Measurements from ENCODE around the gene MED9.

Gene MED9

DNA sequence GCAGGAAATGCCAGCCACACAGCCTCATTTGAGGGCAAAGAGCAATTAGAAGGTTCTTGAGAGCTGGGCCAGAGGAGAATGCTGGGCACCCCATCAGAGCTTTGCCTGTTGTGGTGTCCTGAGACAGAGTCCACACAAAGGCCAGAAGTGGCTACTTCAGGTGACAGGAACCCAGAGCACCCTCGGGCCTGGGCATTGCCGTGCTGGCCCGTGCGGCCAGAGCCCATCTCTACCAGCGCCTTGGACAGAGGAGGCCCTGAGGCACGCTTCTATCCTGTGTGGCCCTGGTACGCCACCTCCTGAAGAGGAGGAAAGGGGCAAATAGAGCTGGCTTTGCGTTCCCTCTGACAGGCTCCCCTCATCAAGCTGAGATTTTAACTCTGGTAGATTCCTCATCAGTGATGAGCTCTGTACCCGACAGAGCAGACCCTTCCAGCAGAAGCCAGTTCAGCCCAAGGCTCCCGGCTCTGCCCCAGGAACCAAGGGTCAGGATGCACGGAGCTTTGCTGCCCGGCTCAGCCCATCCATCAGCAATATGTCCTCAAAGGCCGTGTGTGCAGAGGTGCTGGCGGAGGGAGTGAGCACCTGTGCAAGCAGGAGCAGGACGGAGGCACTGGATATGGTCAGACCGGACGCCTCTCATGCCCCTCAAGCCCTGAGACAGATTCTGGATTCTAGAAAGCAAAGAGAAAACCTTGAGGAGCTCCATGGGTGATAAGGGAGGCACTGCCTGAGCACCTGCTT, 22.8 kb downstream of the MED9 start:
- CTCF ChIA-PET: interaction anchor here (0.9 to 5.3 kb wide), 4 partner anchors 12 to 144 kb away, joined by 4 to 86 read pairs (median 5); no protein-coding TSS in a partner anchor
- POLR2A ChIA-PET: interaction anchor here (0.7 kb wide), 1 partner anchor 473 kb away, joined by 3 read pairs; the partner anchor contains the start of gene DRC3
- Histone ChIP-seq H3K4me3 (ENCODE audit: low read depth, low read length) (no peak overlapping the region), H3K4me1 (ENCODE audit: control insufficient read depth, insufficient read depth, low read length) (no peaks in the 10 kb centered on the region), H3K27ac (ENCODE audit: extremely low read depth, low read depth, low read length) (no peak overlapping the region), H3K36me3 (ENCODE audit: control insufficient read depth in 2 of 2, insufficient read depth in 1 of 2, low read length in 2 of 2) (peaks cover 0 to 4% of the 10 kb centered on the region in 2 experiments; a peak in 1 of 3 replicates), H3K9me3 (ENCODE audit: control insufficient read depth, insufficient read depth, low read depth, low read length) (no peaks in the 10 kb centered on the region)
- TF ChIP-seq, protein P1, sequence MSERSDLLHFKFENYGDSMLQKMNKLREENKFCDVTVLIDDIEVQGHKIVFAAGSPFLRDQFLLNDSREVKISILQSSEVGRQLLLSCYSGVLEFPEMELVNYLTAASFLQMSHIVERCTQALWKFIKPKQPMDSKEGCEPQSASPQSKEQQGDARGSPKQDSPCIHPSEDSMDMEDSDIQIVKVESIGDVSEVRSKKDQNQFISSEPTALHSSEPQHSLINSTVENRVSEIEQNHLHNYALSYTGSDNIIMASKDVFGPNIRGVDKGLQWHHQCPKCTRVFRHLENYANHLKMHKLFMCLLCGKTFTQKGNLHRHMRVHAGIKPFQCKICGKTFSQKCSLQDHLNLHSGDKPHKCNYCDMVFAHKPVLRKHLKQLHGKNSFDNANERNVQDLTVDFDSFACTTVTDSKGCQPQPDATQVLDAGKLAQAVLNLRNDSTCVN (tag by site-specific recombination; optimal IDR thresholded peaks at IDR 0.05): no peak
- no peak for TF ChIP-seq TRIM28 (IDR thresholded peaks at IDR 0.05; ENCODE audit: borderline replicate concordance, low read length)
- no peak for TF ChIP-seq ZNF654 (tag by site-specific recombination; IDR thresholded peaks at IDR 0.05; ENCODE audit: low read depth)
- TF ChIP-seq ZNF211 (tag by site-specific recombination; IDR thresholded peaks at IDR 0.05; ENCODE audit: low read depth): no peak
- TF ChIP-seq, protein P2, sequence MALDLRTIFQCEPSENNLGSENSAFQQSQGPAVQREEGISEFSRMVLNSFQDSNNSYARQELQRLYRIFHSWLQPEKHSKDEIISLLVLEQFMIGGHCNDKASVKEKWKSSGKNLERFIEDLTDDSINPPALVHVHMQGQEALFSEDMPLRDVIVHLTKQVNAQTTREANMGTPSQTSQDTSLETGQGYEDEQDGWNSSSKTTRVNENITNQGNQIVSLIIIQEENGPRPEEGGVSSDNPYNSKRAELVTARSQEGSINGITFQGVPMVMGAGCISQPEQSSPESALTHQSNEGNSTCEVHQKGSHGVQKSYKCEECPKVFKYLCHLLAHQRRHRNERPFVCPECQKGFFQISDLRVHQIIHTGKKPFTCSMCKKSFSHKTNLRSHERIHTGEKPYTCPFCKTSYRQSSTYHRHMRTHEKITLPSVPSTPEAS (tag by site-specific recombination; IDR thresholded peaks at IDR 0.05): no peak
- no peak for TF ChIP-seq ZNF658 (tag by site-specific recombination; IDR thresholded peaks at IDR 0.05)
- TF ChIP-seq, protein P3, sequence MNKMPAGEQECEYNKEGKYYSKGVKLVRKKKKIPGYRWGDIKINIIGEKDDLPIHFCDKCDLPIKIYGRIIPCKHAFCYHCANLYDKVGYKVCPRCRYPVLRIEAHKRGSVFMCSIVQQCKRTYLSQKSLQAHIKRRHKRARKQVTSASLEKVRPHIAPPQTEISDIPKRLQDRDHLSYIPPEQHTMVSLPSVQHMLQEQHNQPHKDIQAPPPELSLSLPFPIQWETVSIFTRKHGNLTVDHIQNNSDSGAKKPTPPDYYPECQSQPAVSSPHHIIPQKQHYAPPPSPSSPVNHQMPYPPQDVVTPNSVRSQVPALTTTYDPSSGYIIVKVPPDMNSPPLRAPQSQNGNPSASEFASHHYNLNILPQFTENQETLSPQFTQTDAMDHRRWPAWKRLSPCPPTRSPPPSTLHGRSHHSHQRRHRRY (tag by site-specific recombination; IDR thresholded peaks at IDR 0.05): no peak
- TF ChIP-seq ZNF521 (tag by site-specific recombination; IDR thresholded peaks at IDR 0.05): no peak
- TF ChIP-seq, protein P4, sequence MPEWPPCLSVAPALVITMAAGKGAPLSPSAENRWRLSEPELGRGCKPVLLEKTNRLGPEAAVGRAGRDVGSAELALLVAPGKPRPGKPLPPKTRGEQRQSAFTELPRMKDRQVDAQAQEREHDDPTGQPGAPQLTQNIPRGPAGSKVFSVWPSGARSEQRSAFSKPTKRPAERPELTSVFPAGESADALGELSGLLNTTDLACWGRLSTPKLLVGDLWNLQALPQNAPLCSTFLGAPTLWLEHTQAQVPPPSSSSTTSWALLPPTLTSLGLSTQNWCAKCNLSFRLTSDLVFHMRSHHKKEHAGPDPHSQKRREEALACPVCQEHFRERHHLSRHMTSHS (tag by site-specific recombination; IDR thresholded peaks at IDR 0.05): no peak
- TF ChIP-seq ZNF76 (tag by site-specific recombination; IDR thresholded peaks at IDR 0.05; ENCODE audit: borderline replicate concordance, low read depth): no peak

DNA sequence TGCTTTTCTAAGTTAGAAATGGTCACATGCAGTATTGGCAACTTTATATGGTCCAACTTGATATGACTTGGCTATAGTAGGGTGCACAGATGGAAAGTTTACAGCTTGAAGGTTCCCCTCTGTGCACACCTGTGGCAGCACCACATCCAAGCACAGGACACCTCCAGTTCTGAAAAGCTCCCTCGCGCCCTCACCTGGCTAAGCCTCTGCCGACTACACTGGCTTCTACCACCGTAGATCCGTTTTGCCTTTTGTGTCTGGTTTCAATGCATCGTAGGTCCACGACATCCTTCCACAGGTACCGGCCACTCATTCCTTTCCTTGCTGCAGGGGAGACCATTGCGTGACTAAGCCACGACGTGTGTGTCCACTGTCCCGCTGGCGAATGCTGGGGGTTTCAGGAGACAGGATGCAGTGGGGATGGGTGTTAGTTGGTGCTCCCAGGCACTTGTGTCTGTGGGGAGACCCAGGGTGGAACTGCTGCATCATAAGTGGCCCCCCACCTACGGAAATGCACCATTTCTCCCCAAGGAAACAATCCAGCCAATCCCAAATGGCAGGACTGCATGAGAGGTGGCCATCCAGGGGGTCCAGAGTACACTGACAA, 24.3 kb downstream of the MED9 start:
- POLR2A ChIA-PET: no interaction called here
- TF ChIP-seq, protein P5, sequence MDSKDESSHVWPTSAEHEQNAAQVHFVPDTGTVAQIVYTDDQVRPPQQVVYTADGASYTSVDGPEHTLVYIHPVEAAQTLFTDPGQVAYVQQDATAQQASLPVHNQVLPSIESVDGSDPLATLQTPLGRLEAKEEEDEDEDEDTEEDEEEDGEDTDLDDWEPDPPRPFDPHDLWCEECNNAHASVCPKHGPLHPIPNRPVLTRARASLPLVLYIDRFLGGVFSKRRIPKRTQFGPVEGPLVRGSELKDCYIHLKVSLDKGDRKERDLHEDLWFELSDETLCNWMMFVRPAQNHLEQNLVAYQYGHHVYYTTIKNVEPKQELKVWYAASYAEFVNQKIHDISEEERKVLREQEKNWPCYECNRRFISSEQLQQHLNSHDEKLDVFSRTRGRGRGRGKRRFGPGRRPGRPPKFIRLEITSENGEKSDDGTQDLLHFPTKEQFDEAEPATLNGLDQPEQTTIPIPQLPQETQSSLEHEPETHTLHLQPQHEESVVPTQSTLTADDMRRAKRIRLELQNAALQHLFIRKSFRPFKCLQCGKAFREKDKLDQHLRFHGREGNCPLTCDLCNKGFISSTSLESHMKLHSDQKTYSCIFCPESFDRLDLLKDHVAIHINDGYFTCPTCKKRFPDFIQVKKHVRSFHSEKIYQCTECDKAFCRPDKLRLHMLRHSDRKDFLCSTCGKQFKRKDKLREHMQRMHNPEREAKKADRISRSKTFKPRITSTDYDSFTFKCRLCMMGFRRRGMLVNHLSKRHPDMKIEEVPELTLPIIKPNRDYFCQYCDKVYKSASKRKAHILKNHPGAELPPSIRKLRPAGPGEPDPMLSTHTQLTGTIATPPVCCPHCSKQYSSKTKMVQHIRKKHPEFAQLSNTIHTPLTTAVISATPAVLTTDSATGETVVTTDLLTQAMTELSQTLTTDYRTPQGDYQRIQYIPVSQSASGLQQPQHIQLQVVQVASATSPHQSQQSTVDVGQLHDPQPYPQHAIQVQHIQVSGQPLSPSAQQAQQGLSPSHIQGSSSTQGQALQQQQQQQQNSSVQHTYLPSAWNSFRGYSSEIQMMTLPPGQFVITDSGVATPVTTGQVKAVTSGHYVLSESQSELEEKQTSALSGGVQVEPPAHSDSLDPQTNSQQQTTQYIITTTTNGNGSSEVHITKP (tag by site-specific recombination; IDR thresholded peaks at IDR 0.05): 0 out of 2 replicates have a peak, but pooled peaks have one; percentile 18
- no peak for TF ChIP-seq ZNF426 (tag by site-specific recombination; IDR thresholded peaks at IDR 0.05)
- CTCF ChIA-PET: no interaction called here

More for the DNA sequence above, 24.3 kb downstream of the MED9 start:
- H3K4me1 ChIP-seq (ENCODE audit: control insufficient read depth, insufficient read depth, low read length): no peaks in the 10 kb centered on the region
- no peaks in the 10 kb centered on the region for H3K9me3 ChIP-seq (ENCODE audit: control insufficient read depth, insufficient read depth, low read depth, low read length)
- no peak overlapping the region for H3K4me3 ChIP-seq (ENCODE audit: low read depth, low read length)
- no peak overlapping the region for H3K27ac ChIP-seq (ENCODE audit: extremely low read depth, low read depth, low read length)
- H3K36me3 ChIP-seq (ENCODE audit: control insufficient read depth in 2 of 2, insufficient read depth in 1 of 2, low read length in 2 of 2): no peaks in the 10 kb centered on the region
